NK-92 treated with Interleukin-12 subunit alpha and Interleukin-12 subunit beta, amount 100 ng/mL, for 24 hours (cell line): Measurements from ENCODE around the gene RUNDC1.

Experiments used
- DNase-seq: peaks from one replicate; lab custom pipeline; 2025; lab: John Stamatoyannopoulos, UW

Gene RUNDC1

GRCh38 chr17:43018932-43019331 is 38.6 kb downstream of the RUNDC1 start:
- DNase-seq: no peak

GRCh38 chr17:43019418-43019817 is 39.1 kb downstream of the RUNDC1 start:
- no peak for DNase-seq

- no peak for DNase-seq
Observed at GRCh38 chr17:43020030-43020621, 39.8 kb downstream of the RUNDC1 start.

GRCh38 chr17:43020789-43021740 is 40.7 kb downstream of the RUNDC1 start:
- DNase-seq: no peak

GRCh38 chr17:43021741-43022512 is 41.6 kb downstream of the RUNDC1 start, which contains the start of gene VAT1:
TSS of gene VAT1 (minus strand) at chr17:43022385. CDS start at chr17:43022322, 63 bp downstream.
- no peak for DNase-seq

- DNase-seq: no peak
Observed at GRCh38 chr17:43024407-43025289, 44.3 kb downstream of the RUNDC1 start, which contains the start of gene RND2. TSS of gene RND2 (plus strand) at chr17:43025231. CDS start at chr17:43025348, 117 bp downstream.

GRCh38 chr17:43025290-43025657 is 44.9 kb downstream of the RUNDC1 start:
- DNase-seq: no peak

- DNase-seq: no peak
Observed at GRCh38 chr17:43025766-43026537, 45.6 kb downstream of the RUNDC1 start.

GRCh38 chr17:43026595-43026994 is 46.2 kb downstream of the RUNDC1 start:
- no peak for DNase-seq

- DNase-seq: no peak
Observed at GRCh38 chr17:43027091-43028032, 47.0 kb downstream of the RUNDC1 start.

GRCh38 chr17:43028221-43028861 is 48.0 kb downstream of the RUNDC1 start:
- no peak for DNase-seq

- no peak for DNase-seq
Observed at GRCh38 chr17:43030137-43030767, 49.9 kb downstream of the RUNDC1 start.

GRCh38 chr17:43031666-43032065 is 51.3 kb downstream of the RUNDC1 start:
- no peak for DNase-seq

GRCh38 chr17:43033948-43034881 is 53.9 kb downstream of the RUNDC1 start:
- DNase-seq: no peak

GRCh38 chr17:43034894-43035293 is 54.5 kb downstream of the RUNDC1 start:
- no peak for DNase-seq

- no peak for DNase-seq
Observed at GRCh38 chr17:43039646-43040045, 59.3 kb downstream of the RUNDC1 start.

GRCh38 chr17:43040655-43041054 is 60.3 kb downstream of the RUNDC1 start:
- no peak for DNase-seq
